ENCODE measurements around the gene TECTB. TPM values are rescaled to one million over a fixed set of nuclear protein-coding genes. Genes with fewer than 3 reads are reported as not detected.

Gene TECTB
- total and polyA plus RNA-seq, 4 donors: not detected

DNA sequence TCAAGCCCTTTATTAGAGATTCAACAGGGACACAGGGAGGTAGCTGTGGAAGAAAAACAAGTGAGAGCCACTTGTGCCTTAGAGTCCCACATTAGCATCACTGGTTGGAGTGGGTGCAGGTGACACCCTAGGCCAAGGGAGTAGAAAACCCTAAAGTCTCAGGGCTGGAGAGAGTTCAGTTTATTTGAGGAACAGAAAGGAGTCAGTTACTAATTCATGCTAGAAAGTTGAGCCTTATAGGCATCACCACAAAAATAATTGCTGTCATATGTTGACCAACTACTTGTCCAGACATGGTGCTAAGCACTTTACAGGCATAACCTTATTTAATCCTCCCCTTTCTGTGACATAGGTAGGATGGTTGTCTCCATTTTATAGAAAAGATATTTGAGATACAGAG is 69.8 kb downstream of the TECTB start:
- DNase-seq (no peak), ATAC-seq (ENCODE audit: low FRiP score) (no peak)
- H3K4me3 ChIP-seq (ENCODE audit: low read length in 2 of 2): no peak overlapping the region
- peaks cover 0 to 2% of the 10 kb centered on the region in 2 donors for H3K4me1 ChIP-seq (ENCODE audit: control insufficient read depth in 1 of 2, insufficient read depth in 2 of 2, low read length in 2 of 2)
- no peak overlapping the region for H3K27ac ChIP-seq (ENCODE audit: low read depth in 1 of 2, low read length in 2 of 2)
- no peaks in the 10 kb centered on the region for H3K9me3 ChIP-seq (ENCODE audit: control insufficient read depth, low read length)
- no peaks in the 10 kb centered on the region for H3K27me3 ChIP-seq (ENCODE audit: control insufficient read depth in 1 of 2, insufficient read depth in 2 of 2, low read length in 1 of 2)
- intact Hi-C loops (cut with DNase I): no loop called here
- no peaks in the 10 kb centered on the region for H3K36me3 ChIP-seq (ENCODE audit: control insufficient read depth in 1 of 2, insufficient read depth in 2 of 2, low read length in 1 of 2)

Small RNAs within 50 kb of the gene (microRNA-seq; reads per million reads assigned to microRNA genes)
- gene MIR6715A: 0 reads per million in 2 donors
- 0 reads per million in 2 donors for gene MIR6715B

Other genes with a start within 250 kb of the TECTB start
- 10 to 100 TPM; 11.4 to 13.7 TPM for gene GPAM, start 99.6 kb upstream of the TECTB start, total RNA-seq
- 1 to 10 TPM; 2.6 to 3.1 TPM for gene GPAM, start 99.6 kb upstream of the TECTB start, polyA plus RNA-seq
- gene ACSL5, start 90.7 kb downstream of the TECTB start, total RNA-seq: 10 to 100 TPM; 13.4 to 18.4 TPM
- 10 to 100 TPM in 1 of 2 donors, under 1 TPM in 1; 0.92 to 18.7 TPM for gene ACSL5, start 90.7 kb downstream of the TECTB start, polyA plus RNA-seq
- gene ZDHHC6, start 163.5 kb downstream of the TECTB start, total RNA-seq: 10 to 100 TPM; 27.7 to 28.7 TPM
- 10 to 100 TPM; 24.8 to 41.7 TPM for gene ZDHHC6, start 163.5 kb downstream of the TECTB start, polyA plus RNA-seq
- 10 to 100 TPM; 37.4 to 43.1 TPM for gene VTI1A, start 163.8 kb downstream of the TECTB start, total RNA-seq
- 1 to 10 TPM; 8.6 to 9.0 TPM for gene VTI1A, start 163.8 kb downstream of the TECTB start, polyA plus RNA-seq